Upper lobe of left lung (tissue), 4 donors: ENCODE data around the gene OLFM1.

Source experiments
- CTCF ChIP-seq, 6 experiments: fragments of 450-650 bp in 4 of 6; fragments of 200-600 bp in 2 of 6; sonication (generic) in 2 of 6; IDR thresholded peaks; one replicate each; pipeline ENCODE4 v1.5.1; 2016 to 2019; ENCODE audit warnings: antibody characterized with exemption in 6 of 6
- EP300 ChIP-seq, 4 donors: sonication (generic); formaldehyde crosslinking; IDR thresholded peaks; one replicate each; pipeline ENCODE4 v1.5.1; 2017; ENCODE audit warnings: antibody characterized with exemption in 4 of 4, control low read depth in 2 of 4
- POLR2A ChIP-seq, 4 donors: fragments of 450-650 bp; IDR thresholded peaks; one replicate each; pipeline ENCODE4 v1.5.1; 2016 to 2017; ENCODE audit warnings: antibody characterized with exemption in 4 of 4, mild to moderate bottlenecking in 2 of 4
- POLR2AphosphoS5 ChIP-seq, 2 donors: sonication (generic); formaldehyde crosslinking; IDR thresholded peaks; one replicate each; pipeline ENCODE4 v1.5.1; 2017; ENCODE audit warnings: antibody characterized with exemption in 2 of 2

GRCh38 chr9:135122316-135122715 lies 34.8 kb downstream of the OLFM1 start:
- TF ChIP-seq CTCF (IDR thresholded peaks at IDR 0.05) = no peak
- no peak for TF ChIP-seq EP300 (IDR thresholded peaks at IDR 0.05)
- TF ChIP-seq POLR2A (IDR thresholded peaks at IDR 0.05) = no peak
- no peak for TF ChIP-seq POLR2AphosphoS5 (IDR thresholded peaks at IDR 0.05)
